SH-SY5Y (cell line): Measurements from ENCODE around the gene CDKN2D.

Experiments
- GATA2 ChIP-seq: IDR thresholded peaks from 2 replicates; pipeline ENCODE4 v1.6.1; 2011; ENCODE audit warnings: mild to moderate bottlenecking, low read depth, low read length
- GATA3 ChIP-seq: IDR thresholded peaks from 2 replicates; pipeline ENCODE4 v1.6.1; 2011; ENCODE audit warnings: low read depth, mild to moderate bottlenecking, low read length, moderate library complexity

GRCh38 chr19:10517760-10518443 lies 50.9 kb downstream of the CDKN2D start:
- no peak for TF ChIP-seq GATA3
- no peak for TF ChIP-seq GATA2
